ENCODE data around the gene CHD6.

GRCh38 chr20:41499961-41500725, 118.0 kb downstream of the CHD6 start:
- no peak for TF ChIP-seq CTCF (IDR thresholded peaks at IDR 0.05)
- no peak for TF ChIP-seq POLR2A (IDR thresholded peaks at IDR 0.05)

Measured in heart left ventricle (tissue), 13 donors.